ENCODE measurements around the gene TAAR5.

Gene TAAR5

DNA sequence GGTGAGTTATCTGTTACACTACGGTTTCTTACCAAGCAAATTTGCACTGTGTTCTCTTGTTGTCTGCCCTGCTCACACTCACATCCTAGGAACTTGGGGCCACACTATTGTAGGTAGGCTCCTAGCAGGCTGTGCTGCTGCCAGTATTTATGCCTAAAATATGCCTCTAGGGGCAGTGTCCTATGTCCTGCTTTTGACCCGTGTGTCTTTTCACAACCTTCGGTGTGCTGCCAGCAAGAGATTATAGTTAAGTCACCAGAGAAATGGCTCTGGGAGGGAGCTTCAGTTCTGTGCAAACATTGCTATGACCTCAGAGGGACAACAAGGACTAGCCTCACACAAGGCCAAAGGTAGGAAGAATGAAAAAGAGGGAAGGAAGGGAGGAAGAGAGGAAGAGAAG lies 8.9 kb upstream of the TAAR5 start:
- Histone ChIP-seq H3K4me3 (ENCODE audit: low read depth, low read length) (no peak overlapping the region), H3K4me1 (no peaks in the 10 kb centered on the region), H3K9me3 (ENCODE audit: control insufficient read depth, low read length) (no peaks in the 10 kb centered on the region), H3K9ac (no peak overlapping the region), H3K4me2 (ENCODE audit: low read length) (no peak overlapping the region), H3K27ac (no peak overlapping the region), H3K27me3 (ENCODE audit: control insufficient read depth, insufficient read depth, low read length) (no peaks in the 10 kb centered on the region), H3K36me3 (ENCODE audit: control insufficient read depth, insufficient read depth, low read length) (no peaks in the 10 kb centered on the region), H2AFZ (no peak overlapping the region), H3K79me2 (no peaks in the 10 kb centered on the region)
- TF ChIP-seq, protein P1, sequence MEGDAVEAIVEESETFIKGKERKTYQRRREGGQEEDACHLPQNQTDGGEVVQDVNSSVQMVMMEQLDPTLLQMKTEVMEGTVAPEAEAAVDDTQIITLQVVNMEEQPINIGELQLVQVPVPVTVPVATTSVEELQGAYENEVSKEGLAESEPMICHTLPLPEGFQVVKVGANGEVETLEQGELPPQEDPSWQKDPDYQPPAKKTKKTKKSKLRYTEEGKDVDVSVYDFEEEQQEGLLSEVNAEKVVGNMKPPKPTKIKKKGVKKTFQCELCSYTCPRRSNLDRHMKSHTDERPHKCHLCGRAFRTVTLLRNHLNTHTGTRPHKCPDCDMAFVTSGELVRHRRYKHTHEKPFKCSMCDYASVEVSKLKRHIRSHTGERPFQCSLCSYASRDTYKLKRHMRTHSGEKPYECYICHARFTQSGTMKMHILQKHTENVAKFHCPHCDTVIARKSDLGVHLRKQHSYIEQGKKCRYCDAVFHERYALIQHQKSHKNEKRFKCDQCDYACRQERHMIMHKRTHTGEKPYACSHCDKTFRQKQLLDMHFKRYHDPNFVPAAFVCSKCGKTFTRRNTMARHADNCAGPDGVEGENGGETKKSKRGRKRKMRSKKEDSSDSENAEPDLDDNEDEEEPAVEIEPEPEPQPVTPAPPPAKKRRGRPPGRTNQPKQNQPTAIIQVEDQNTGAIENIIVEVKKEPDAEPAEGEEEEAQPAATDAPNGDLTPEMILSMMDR (IDR thresholded peaks at IDR 0.05): no peak

DNA sequence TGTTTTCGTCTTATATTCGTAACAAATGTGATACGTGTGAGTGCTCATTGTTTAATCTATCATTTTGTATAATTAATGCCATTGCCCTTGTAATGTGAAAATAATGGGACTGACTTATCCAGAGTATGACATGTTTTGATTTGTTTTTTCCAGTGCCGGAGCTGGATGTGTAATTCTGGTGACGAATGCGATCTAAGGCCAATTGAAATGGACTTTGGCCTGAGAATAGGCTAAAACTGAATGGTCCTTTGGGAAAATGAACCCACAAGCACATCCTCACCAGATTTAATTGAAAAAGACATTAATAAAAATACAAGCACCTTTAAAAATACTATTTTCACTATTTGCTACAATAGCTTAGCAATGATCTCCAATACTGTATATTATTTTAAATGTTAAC lies 6.7 kb upstream of the TAAR5 start:
- Histone ChIP-seq H3K4me1 (no peaks in the 10 kb centered on the region), H3K9ac (no peak overlapping the region), H3K4me3 (ENCODE audit: low read depth, low read length) (no peak overlapping the region), H3K9me3 (ENCODE audit: control insufficient read depth, low read length) (no peaks in the 10 kb centered on the region), H3K27ac (no peak overlapping the region), H3K4me2 (ENCODE audit: low read length) (no peak overlapping the region), H3K36me3 (ENCODE audit: control insufficient read depth, insufficient read depth, low read length) (no peaks in the 10 kb centered on the region), H3K27me3 (ENCODE audit: control insufficient read depth, insufficient read depth, low read length) (no peaks in the 10 kb centered on the region), H2AFZ (no peak overlapping the region), H3K79me2 (no peaks in the 10 kb centered on the region)
- TF ChIP-seq, protein P1 (IDR thresholded peaks at IDR 0.05): no peak

GRCh38 chr6:132592855-132593254 lies 3.3 kb upstream of the TAAR5 start:
- Histone ChIP-seq H3K27me3 (ENCODE audit: control insufficient read depth, insufficient read depth, low read length) (no peaks in the 10 kb centered on the region), H3K79me2 (no peaks in the 10 kb centered on the region), H3K27ac (no peak overlapping the region), H3K36me3 (ENCODE audit: control insufficient read depth, insufficient read depth, low read length) (no peaks in the 10 kb centered on the region), H2AFZ (no peak overlapping the region), H3K4me3 (ENCODE audit: low read depth, low read length) (no peak overlapping the region), H3K4me2 (ENCODE audit: low read length) (no peak overlapping the region), H3K4me1 (no peaks in the 10 kb centered on the region), H3K9ac (no peak overlapping the region), H3K9me3 (ENCODE audit: control insufficient read depth, low read length) (no peaks in the 10 kb centered on the region)
- TF ChIP-seq, protein P1 (IDR thresholded peaks at IDR 0.05): no peak

DNA sequence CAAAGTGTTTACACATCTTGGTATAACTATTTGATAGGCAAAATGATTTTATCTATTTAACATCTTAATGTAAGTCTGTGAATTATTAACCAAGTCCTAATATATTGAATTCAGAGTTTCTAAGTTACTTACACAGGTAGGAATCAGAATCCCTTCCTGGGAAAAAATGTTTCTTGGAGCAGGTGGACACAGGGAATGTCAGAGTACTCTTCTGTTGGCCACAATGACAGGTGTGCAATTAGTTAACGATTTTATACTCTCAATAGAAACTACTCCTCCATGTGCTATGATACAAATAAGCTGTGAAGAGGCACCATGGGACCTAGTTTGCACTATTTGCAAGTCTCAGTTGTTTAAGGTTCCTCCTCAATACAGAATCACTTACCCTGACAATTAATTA lies 821 bp upstream of the TAAR5 start:
- Histone ChIP-seq H3K4me3 (ENCODE audit: low read depth, low read length) (no peak overlapping the region), H2AFZ (no peak overlapping the region), H3K79me2 (no peaks in the 10 kb centered on the region), H3K27me3 (ENCODE audit: control insufficient read depth, insufficient read depth, low read length) (no peaks in the 10 kb centered on the region), H3K4me2 (ENCODE audit: low read length) (no peak overlapping the region), H3K9me3 (ENCODE audit: control insufficient read depth, low read length) (no peaks in the 10 kb centered on the region), H3K4me1 (no peaks in the 10 kb centered on the region), H3K9ac (no peak overlapping the region), H3K27ac (no peak overlapping the region), H3K36me3 (ENCODE audit: control insufficient read depth, insufficient read depth, low read length) (no peaks in the 10 kb centered on the region)
- TF ChIP-seq, protein P1 (IDR thresholded peaks at IDR 0.05): no peak

- Histone ChIP-seq H3K9me3 (ENCODE audit: control insufficient read depth, low read length) (no peaks in the 10 kb centered on the region), H3K36me3 (ENCODE audit: control insufficient read depth, insufficient read depth, low read length) (no peaks in the 10 kb centered on the region), H2AFZ (no peak overlapping the region), H3K79me2 (no peaks in the 10 kb centered on the region), H3K9ac (no peak overlapping the region), H3K27ac (no peak overlapping the region), H3K4me2 (ENCODE audit: low read length) (no peak overlapping the region), H3K4me1 (no peaks in the 10 kb centered on the region), H3K4me3 (ENCODE audit: low read depth, low read length) (no peak overlapping the region), H3K27me3 (ENCODE audit: control insufficient read depth, insufficient read depth, low read length) (no peaks in the 10 kb centered on the region)
- TF ChIP-seq, protein P1 (IDR thresholded peaks at IDR 0.05): no peak
Measured at GRCh38 chr6:132587424-132587823, 2.1 kb downstream of the TAAR5 start.

All from parathyroid adenoma (tissue), 2 donors.